HEK293 (cell line): ENCODE measurements around the gene RGS19.

Source experiments
- HOXA7 ChIP-seq: sonication (generic); formaldehyde crosslinking; IDR thresholded peaks from 2 replicates; pipeline ENCODE4 v1.8.1; 2022; ENCODE audit warnings: missing genetic modification reagents, borderline replicate concordance
- KLF8 ChIP-seq: fragments of 450-650 bp; formaldehyde crosslinking; IDR thresholded peaks from 2 replicates; pipeline ENCODE4 v1.5.1; 2016; ENCODE audit warnings: missing biosample characterization, missing genetic modification characterization
- MYNN ChIP-seq: fragments of 450-650 bp; formaldehyde crosslinking; IDR thresholded peaks from 2 replicates; pipeline ENCODE4 v1.5.1; 2016; ENCODE audit warnings: missing biosample characterization, missing genetic modification characterization, borderline replicate concordance
- ZBTB7A ChIP-seq: fragments of 450-650 bp; formaldehyde crosslinking; IDR thresholded peaks from 2 replicates; pipeline ENCODE4 v1.5.1; 2016; ENCODE audit warnings: low read depth, missing biosample characterization, missing genetic modification characterization
- ZEB2 ChIP-seq: fragments of 450-650 bp; formaldehyde crosslinking; IDR thresholded peaks from 2 replicates; pipeline ENCODE4 v1.5.1; 2016; ENCODE audit warnings: missing biosample characterization, missing genetic modification characterization
- ZNF112 ChIP-seq: fragments of 450-650 bp; formaldehyde crosslinking; IDR thresholded peaks from 2 replicates; pipeline ENCODE4 v1.5.0; 2017; ENCODE audit warnings: missing biosample characterization, missing genetic modification characterization
- ZNF132 ChIP-seq: fragments of 450-650 bp; formaldehyde crosslinking; IDR thresholded peaks from 2 replicates; pipeline ENCODE4 v1.5.1; 2017; ENCODE audit warnings: missing biosample characterization, missing genetic modification characterization, borderline replicate concordance
- ZNF138 ChIP-seq: fragments of 450-650 bp; formaldehyde crosslinking; IDR thresholded peaks from 2 replicates; pipeline ENCODE4 v1.5.1; 2016; ENCODE audit warnings: missing biosample characterization, missing genetic modification characterization, borderline replicate concordance
- ZNF211 ChIP-seq: fragments of 450-650 bp; formaldehyde crosslinking; IDR thresholded peaks from 2 replicates; pipeline ENCODE4 v1.5.1; 2016; ENCODE audit warnings: low read depth, missing biosample characterization, missing genetic modification characterization
- ZNF214 ChIP-seq: fragments of 450-650 bp; formaldehyde crosslinking; IDR thresholded peaks from 2 replicates; pipeline ENCODE4 v1.5.1; 2017; ENCODE audit warnings: missing biosample characterization, mild to moderate bottlenecking, missing genetic modification characterization, borderline replicate concordance
- ZNF23 ChIP-seq: fragments of 450-650 bp; formaldehyde crosslinking; IDR thresholded peaks from 2 replicates; pipeline ENCODE4 v1.5.1; 2016; ENCODE audit warnings: missing biosample characterization, missing genetic modification characterization, borderline replicate concordance
- ZNF292 ChIP-seq: fragments of 450-650 bp; formaldehyde crosslinking; IDR thresholded peaks from 2 replicates; pipeline ENCODE4 v1.5.1; 2016; ENCODE audit warnings: low read depth, missing biosample characterization, missing genetic modification characterization, borderline replicate concordance
- ZNF311 ChIP-seq: fragments of 450-650 bp; formaldehyde crosslinking; IDR thresholded peaks from 2 replicates; pipeline ENCODE4 v1.5.1; 2017; ENCODE audit warnings: missing biosample characterization, missing genetic modification characterization, borderline replicate concordance
- ZNF433 ChIP-seq: fragments of 450-650 bp; formaldehyde crosslinking; IDR thresholded peaks from 2 replicates; pipeline ENCODE4 v1.5.1; 2016; ENCODE audit warnings: missing biosample characterization, missing genetic modification characterization, low read depth
- ZNF521 ChIP-seq: fragments of 450-650 bp; formaldehyde crosslinking; IDR thresholded peaks from 2 replicates; pipeline ENCODE4 v1.5.1; 2017; ENCODE audit warnings: missing biosample characterization, mild to moderate bottlenecking, missing genetic modification characterization
- ZNF530 ChIP-seq: fragments of 450-650 bp; formaldehyde crosslinking; IDR thresholded peaks from 2 replicates; pipeline ENCODE4 v1.5.1; 2016; ENCODE audit warnings: low read depth, missing biosample characterization, missing genetic modification characterization
- ZNF600 ChIP-seq: fragments of 450-650 bp; formaldehyde crosslinking; IDR thresholded peaks from 2 replicates; pipeline ENCODE4 v1.5.1; 2016; ENCODE audit warnings: missing biosample characterization, missing genetic modification characterization
- ZSCAN23 ChIP-seq: fragments of 450-650 bp; formaldehyde crosslinking; IDR thresholded peaks from 2 replicates; pipeline ENCODE4 v1.5.1; 2016; ENCODE audit warnings: missing biosample characterization, missing genetic modification characterization
- ZSCAN30 ChIP-seq: fragments of 450-650 bp; IDR thresholded peaks from 2 replicates; pipeline ENCODE4 v1.5.1; 2018; ENCODE audit warnings: missing biosample characterization, mild to moderate bottlenecking, missing genetic modification characterization, moderate library complexity
- TF ChIP-seq, protein P1 (sequence below): fragments of 450-650 bp; formaldehyde crosslinking; IDR thresholded peaks from 2 replicates; pipeline ENCODE4 v1.5.1; 2017; ENCODE audit warnings: missing biosample characterization, missing genetic modification characterization
- TF ChIP-seq, protein P2 (sequence below): fragments of 450-650 bp; formaldehyde crosslinking; IDR thresholded peaks from 2 replicates; pipeline ENCODE4 v1.5.1; 2016; ENCODE audit warnings: missing biosample characterization, missing genetic modification characterization
- TF ChIP-seq, protein P3 (sequence below): fragments of 450-650 bp; formaldehyde crosslinking; IDR thresholded peaks from 2 replicates; pipeline ENCODE4 v1.5.1; 2016; ENCODE audit warnings: missing biosample characterization, missing genetic modification characterization
- TF ChIP-seq, protein P4 (sequence below): fragments of 450-650 bp; formaldehyde crosslinking; IDR thresholded peaks from 2 replicates; pipeline ENCODE4 v1.5.1; 2016; ENCODE audit warnings: missing biosample characterization, missing genetic modification characterization
- TF ChIP-seq, protein P5 (sequence below): fragments of 450-650 bp; formaldehyde crosslinking; IDR thresholded peaks from 2 replicates; pipeline ENCODE4 v1.5.1; 2017; ENCODE audit warnings: missing biosample characterization, missing genetic modification characterization
- TF ChIP-seq, protein P6 (sequence below): fragments of 450-650 bp; formaldehyde crosslinking; IDR thresholded peaks from 2 replicates; pipeline ENCODE4 v1.5.1; 2016; ENCODE audit warnings: missing biosample characterization, missing genetic modification characterization

RGS19 gene

DNA sequence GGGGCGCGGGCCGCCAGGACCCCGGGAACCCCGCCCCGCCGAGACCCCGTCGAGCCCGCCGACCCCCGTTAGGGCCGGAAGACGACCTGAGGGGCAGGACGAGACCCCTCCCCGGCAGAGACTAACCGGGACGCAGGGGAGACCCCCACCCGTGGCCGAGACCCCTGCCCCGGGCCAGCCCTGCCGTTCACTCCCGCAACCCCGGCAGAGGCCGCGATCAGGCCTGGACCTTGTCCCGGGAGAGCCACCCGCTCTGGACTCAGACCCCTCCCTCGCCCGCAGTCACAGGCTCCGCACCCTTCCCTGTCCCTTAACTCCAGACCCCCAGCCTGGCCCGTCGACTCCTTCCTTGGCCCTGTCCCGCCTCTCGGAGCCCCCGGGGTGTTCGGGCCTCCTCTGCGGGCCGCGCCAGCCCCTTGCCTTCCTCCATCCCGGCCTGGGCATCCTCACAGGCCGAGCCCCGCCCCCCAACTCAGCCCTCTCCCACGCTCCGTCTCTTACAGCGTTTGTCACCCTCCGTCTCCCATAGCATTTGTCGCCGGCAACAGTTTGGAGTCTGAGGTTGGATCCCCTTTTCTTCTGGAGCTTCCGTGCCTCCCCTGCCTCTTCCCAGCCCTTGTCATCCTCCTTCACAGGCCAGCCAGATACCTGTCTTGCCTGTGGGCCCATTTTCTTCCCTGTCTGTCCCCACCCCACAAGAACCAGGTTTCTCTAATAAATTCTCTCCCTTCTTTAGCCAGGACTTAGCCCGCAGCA is 15.8 kb downstream of the RGS19 start (continued):
- TF ChIP-seq, protein P1, sequence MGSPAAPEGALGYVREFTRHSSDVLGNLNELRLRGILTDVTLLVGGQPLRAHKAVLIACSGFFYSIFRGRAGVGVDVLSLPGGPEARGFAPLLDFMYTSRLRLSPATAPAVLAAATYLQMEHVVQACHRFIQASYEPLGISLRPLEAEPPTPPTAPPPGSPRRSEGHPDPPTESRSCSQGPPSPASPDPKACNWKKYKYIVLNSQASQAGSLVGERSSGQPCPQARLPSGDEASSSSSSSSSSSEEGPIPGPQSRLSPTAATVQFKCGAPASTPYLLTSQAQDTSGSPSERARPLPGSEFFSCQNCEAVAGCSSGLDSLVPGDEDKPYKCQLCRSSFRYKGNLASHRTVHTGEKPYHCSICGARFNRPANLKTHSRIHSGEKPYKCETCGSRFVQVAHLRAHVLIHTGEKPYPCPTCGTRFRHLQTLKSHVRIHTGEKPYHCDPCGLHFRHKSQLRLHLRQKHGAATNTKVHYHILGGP (tag by site-specific recombination), result no peak
- TF ChIP-seq ZNF521 (tag by site-specific recombination) (no peak), ZSCAN30 (tag by site-specific recombination) (no peak), ZNF112 (tag by site-specific recombination) (no peak), ZSCAN23 (tag by site-specific recombination) (no peak), ZEB2 (tag by site-specific recombination) (peak; percentile 58; the same call in 1 of the 2 replicates), ZNF311 (tag by site-specific recombination) (no peak), ZNF433 (no peak), ZNF138 (tag by site-specific recombination) (0 out of 2 replicates have a peak, but pooled peaks have one; percentile 7), ZBTB7A (tag by site-specific recombination) (peak; percentile 91), ZNF292 (tag by site-specific recombination) (no peak), ZNF23 (tag by site-specific recombination) (no peak), MYNN (tag by site-specific recombination) (no peak), ZNF600 (tag by site-specific recombination) (peak; percentile 86), KLF8 (tag by site-specific recombination) (peak; percentile 59; the same call in 1 of the 2 replicates), ZNF132 (tag by site-specific recombination) (no peak), HOXA7 (CRISPR knock-in tag) (no peak), ZNF211 (tag by site-specific recombination) (no peak), ZNF530 (no peak), ZNF214 (no peak)
- TF ChIP-seq, protein P2, sequence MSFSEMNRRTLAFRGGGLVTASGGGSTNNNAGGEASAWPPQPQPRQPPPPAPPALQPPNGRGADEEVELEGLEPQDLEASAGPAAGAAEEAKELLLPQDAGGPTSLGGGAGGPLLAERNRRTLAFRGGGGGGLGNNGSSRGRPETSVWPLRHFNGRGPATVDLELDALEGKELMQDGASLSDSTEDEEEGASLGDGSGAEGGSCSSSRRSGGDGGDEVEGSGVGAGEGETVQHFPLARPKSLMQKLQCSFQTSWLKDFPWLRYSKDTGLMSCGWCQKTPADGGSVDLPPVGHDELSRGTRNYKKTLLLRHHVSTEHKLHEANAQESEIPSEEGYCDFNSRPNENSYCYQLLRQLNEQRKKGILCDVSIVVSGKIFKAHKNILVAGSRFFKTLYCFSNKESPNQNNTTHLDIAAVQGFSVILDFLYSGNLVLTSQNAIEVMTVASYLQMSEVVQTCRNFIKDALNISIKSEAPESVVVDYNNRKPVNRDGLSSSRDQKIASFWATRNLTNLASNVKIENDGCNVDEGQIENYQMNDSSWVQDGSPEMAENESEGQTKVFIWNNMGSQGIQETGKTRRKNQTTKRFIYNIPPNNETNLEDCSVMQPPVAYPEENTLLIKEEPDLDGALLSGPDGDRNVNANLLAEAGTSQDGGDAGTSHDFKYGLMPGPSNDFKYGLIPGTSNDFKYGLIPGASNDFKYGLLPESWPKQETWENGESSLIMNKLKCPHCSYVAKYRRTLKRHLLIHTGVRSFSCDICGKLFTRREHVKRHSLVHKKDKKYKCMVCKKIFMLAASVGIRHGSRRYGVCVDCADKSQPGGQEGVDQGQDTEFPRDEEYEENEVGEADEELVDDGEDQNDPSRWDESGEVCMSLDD (tag by site-specific recombination), result peak; percentile 89
- TF ChIP-seq, protein P3, sequence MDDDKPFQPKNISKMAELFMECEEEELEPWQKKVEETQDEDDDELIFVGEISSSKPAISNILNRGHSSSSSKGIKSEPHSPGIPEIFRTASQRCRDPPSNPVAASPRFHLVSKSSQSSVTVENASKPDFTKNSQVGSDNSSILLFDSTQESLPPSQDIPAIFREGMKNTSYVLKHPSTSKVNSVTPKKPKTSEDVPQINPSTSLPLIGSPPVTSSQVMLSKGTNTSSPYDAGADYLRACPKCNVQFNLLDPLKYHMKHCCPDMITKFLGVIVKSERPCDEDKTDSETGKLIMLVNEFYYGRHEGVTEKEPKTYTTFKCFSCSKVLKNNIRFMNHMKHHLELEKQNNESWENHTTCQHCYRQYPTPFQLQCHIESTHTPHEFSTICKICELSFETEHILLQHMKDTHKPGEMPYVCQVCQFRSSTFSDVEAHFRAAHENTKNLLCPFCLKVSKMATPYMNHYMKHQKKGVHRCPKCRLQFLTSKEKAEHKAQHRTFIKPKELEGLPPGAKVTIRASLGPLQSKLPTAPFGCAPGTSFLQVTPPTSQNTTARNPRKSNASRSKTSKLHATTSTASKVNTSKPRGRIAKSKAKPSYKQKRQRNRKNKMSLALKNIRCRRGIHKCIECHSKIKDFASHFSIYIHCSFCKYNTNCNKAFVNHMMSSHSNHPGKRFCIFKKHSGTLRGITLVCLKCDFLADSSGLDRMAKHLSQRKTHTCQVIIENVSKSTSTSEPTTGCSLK (tag by site-specific recombination), result no peak
- TF ChIP-seq, protein P4, sequence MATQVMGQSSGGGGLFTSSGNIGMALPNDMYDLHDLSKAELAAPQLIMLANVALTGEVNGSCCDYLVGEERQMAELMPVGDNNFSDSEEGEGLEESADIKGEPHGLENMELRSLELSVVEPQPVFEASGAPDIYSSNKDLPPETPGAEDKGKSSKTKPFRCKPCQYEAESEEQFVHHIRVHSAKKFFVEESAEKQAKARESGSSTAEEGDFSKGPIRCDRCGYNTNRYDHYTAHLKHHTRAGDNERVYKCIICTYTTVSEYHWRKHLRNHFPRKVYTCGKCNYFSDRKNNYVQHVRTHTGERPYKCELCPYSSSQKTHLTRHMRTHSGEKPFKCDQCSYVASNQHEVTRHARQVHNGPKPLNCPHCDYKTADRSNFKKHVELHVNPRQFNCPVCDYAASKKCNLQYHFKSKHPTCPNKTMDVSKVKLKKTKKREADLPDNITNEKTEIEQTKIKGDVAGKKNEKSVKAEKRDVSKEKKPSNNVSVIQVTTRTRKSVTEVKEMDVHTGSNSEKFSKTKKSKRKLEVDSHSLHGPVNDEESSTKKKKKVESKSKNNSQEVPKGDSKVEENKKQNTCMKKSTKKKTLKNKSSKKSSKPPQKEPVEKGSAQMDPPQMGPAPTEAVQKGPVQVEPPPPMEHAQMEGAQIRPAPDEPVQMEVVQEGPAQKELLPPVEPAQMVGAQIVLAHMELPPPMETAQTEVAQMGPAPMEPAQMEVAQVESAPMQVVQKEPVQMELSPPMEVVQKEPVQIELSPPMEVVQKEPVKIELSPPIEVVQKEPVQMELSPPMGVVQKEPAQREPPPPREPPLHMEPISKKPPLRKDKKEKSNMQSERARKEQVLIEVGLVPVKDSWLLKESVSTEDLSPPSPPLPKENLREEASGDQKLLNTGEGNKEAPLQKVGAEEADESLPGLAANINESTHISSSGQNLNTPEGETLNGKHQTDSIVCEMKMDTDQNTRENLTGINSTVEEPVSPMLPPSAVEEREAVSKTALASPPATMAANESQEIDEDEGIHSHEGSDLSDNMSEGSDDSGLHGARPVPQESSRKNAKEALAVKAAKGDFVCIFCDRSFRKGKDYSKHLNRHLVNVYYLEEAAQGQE, result no peak
- TF ChIP-seq, protein P5, sequence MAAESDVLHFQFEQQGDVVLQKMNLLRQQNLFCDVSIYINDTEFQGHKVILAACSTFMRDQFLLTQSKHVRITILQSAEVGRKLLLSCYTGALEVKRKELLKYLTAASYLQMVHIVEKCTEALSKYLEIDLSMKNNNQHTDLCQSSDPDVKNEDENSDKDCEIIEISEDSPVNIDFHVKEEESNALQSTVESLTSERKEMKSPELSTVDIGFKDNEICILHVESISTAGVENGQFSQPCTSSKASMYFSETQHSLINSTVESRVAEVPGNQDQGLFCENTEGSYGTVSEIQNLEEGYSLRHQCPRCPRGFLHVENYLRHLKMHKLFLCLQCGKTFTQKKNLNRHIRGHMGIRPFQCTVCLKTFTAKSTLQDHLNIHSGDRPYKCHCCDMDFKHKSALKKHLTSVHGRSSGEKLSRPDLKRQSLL (tag by site-specific recombination), result no peak
- TF ChIP-seq, protein P6, sequence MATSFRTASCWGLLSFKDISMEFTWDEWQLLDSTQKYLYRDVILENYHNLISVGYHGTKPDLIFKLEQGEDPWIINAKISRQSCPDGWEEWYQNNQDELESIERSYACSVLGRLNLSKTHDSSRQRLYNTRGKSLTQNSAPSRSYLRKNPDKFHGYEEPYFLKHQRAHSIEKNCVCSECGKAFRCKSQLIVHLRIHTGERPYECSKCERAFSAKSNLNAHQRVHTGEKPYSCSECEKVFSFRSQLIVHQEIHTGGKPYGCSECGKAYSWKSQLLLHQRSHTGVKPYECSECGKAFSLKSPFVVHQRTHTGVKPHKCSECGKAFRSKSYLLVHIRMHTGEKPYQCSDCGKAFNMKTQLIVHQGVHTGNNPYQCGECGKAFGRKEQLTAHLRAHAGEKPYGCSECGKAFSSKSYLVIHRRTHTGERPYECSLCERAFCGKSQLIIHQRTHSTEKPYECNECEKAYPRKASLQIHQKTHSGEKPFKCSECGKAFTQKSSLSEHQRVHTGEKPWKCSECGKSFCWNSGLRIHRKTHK (tag by site-specific recombination), result no peak
